Upper lobe of left lung (tissue), 4 donors: ENCODE data around the gene MMS22L.

Experiments used
- EP300 ChIP-seq, 4 donors: sonication (generic); formaldehyde crosslinking; IDR thresholded peaks; one replicate each; pipeline ENCODE4 v1.5.1; 2017; ENCODE audit warnings: antibody characterized with exemption in 4 of 4, control low read depth in 2 of 4
- POLR2A ChIP-seq, 4 donors: fragments of 450-650 bp; IDR thresholded peaks; one replicate each; pipeline ENCODE4 v1.5.1; 2016 to 2017; ENCODE audit warnings: antibody characterized with exemption in 4 of 4, mild to moderate bottlenecking in 2 of 4
- TF ChIP-seq, protein P1 (sequence below), 6 experiments: fragments of 450-650 bp in 4 of 6; fragments of 200-600 bp in 2 of 6; sonication (generic) in 2 of 6; IDR thresholded peaks; one replicate each; pipeline ENCODE4 v1.5.1; 2016 to 2019; ENCODE audit warnings: antibody characterized with exemption in 6 of 6

DNA sequence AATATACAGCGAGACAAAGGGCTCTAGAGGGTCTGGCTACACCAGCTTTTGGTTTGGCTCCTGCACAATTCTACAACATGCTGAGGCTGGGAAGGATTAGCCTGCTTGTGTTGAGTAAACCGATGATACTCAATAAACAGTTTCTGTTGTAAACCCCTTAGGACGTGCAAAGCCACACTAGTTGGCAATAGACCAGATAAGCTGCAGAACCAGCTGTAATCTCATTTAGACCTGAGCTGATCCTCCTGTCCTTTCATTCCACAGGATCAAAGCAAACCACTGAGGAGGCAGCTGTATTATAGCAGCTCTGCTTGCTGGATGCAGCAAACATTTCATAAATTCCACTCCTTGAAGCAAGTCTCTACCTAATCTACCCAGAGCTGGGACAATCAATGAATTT, 79.7 kb downstream of the MMS22L start:
- TF ChIP-seq, protein P1, sequence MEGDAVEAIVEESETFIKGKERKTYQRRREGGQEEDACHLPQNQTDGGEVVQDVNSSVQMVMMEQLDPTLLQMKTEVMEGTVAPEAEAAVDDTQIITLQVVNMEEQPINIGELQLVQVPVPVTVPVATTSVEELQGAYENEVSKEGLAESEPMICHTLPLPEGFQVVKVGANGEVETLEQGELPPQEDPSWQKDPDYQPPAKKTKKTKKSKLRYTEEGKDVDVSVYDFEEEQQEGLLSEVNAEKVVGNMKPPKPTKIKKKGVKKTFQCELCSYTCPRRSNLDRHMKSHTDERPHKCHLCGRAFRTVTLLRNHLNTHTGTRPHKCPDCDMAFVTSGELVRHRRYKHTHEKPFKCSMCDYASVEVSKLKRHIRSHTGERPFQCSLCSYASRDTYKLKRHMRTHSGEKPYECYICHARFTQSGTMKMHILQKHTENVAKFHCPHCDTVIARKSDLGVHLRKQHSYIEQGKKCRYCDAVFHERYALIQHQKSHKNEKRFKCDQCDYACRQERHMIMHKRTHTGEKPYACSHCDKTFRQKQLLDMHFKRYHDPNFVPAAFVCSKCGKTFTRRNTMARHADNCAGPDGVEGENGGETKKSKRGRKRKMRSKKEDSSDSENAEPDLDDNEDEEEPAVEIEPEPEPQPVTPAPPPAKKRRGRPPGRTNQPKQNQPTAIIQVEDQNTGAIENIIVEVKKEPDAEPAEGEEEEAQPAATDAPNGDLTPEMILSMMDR (IDR thresholded peaks at IDR 0.05): no peak
- TF ChIP-seq EP300 (IDR thresholded peaks at IDR 0.05) (no peak), POLR2A (IDR thresholded peaks at IDR 0.05) (no peak)
